ENCODE results near the gene ALK. TPM values are rescaled to one million over a fixed set of nuclear protein-coding genes. Genes with fewer than 3 reads are reported as not detected.

The ALK gene
- total RNA-seq, 6 donors from 2014 or later, result 0.17 to 2.1 (median 0.35) TPM

DNA sequence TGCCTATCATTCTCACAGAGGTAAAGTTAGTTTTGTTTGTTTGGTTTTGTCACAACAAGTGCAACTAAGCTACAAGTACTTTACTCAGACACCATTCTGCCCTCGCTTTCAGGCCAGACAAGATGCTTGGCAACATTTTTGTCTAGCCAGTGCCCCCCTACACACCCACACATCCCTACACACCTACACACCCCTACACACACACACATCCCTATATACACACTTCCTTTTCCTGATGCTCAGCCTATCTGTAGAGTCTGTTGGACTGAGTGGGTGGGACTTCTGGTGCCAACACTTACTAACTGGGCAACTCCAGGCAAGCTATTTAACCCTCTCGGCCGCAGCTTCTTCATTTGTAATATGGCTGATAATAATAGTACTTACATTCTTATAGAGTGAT is 161.4 kb downstream of the ALK start:
- no peak overlapping the region for H3K27ac ChIP-seq
- H3K4me3 ChIP-seq, result no peak overlapping the region
- ATAC-seq (ENCODE audit: low FRiP score in 2 of 2), result no peak
- TF ChIP-seq CTCF (IDR thresholded peaks at IDR 0.05), result no peak
- no peak for TF ChIP-seq POLR2A (IDR thresholded peaks at IDR 0.05)
- TF ChIP-seq EP300 (IDR thresholded peaks at IDR 0.05), result no peak
- no peak for TF ChIP-seq POLR2AphosphoS5 (IDR thresholded peaks at IDR 0.05)
- no peaks in the 10 kb centered on the region for H3K36me3 ChIP-seq
- no peaks in the 10 kb centered on the region for H3K4me1 ChIP-seq
- no peaks in the 10 kb centered on the region for H3K27me3 ChIP-seq
- no peaks in the 10 kb centered on the region for H3K9me3 ChIP-seq
- no peak for DNase-seq
- WGBS, 2 donors, result 82% methylated on average over 3 of the region's 3 CpGs

GRCh38 chr2:29759360-29759759 is 162.0 kb downstream of the ALK start:
- H3K4me3 ChIP-seq, result no peak overlapping the region
- WGBS, 2 donors, result 77 to 84% methylated on average over 4 of the region's 4 CpGs
- H3K36me3 ChIP-seq, result no peaks in the 10 kb centered on the region
- TF ChIP-seq POLR2A (IDR thresholded peaks at IDR 0.05), result no peak
- TF ChIP-seq POLR2AphosphoS5 (IDR thresholded peaks at IDR 0.05), result no peak
- no peak for TF ChIP-seq CTCF (IDR thresholded peaks at IDR 0.05)
- TF ChIP-seq EP300 (IDR thresholded peaks at IDR 0.05), result no peak
- no peak for DNase-seq
- H3K9me3 ChIP-seq, result no peaks in the 10 kb centered on the region
- no peaks in the 10 kb centered on the region for H3K4me1 ChIP-seq
- H3K27me3 ChIP-seq, result no peaks in the 10 kb centered on the region
- no peak for ATAC-seq (ENCODE audit: low FRiP score in 2 of 2)
- H3K27ac ChIP-seq, result no peak overlapping the region

GRCh38 chr2:29755829-29756228 is 165.6 kb downstream of the ALK start:
- Histone ChIP-seq H3K4me1 (no peaks in the 10 kb centered on the region), H3K27me3 (no peaks in the 10 kb centered on the region), H3K4me3 (no peak overlapping the region), H3K27ac (no peak overlapping the region), H3K36me3 (no peaks in the 10 kb centered on the region), H3K9me3 (no peaks in the 10 kb centered on the region)
- 83 to 87% methylated on average over 5 of the region's 5 CpGs for WGBS, 2 donors
- no peak for TF ChIP-seq POLR2A (IDR thresholded peaks at IDR 0.05)
- TF ChIP-seq CTCF (IDR thresholded peaks at IDR 0.05), result no peak
- no peak for TF ChIP-seq EP300 (IDR thresholded peaks at IDR 0.05)
- no peak for TF ChIP-seq POLR2AphosphoS5 (IDR thresholded peaks at IDR 0.05)
- ATAC-seq (ENCODE audit: low FRiP score in 2 of 2) (no peak), DNase-seq (no peak)

GRCh38 chr2:29755233-29755632 is 166.2 kb downstream of the ALK start:
- DNase-seq (no peak), ATAC-seq (ENCODE audit: low FRiP score in 2 of 2) (no peak)
- Histone ChIP-seq H3K9me3 (no peaks in the 10 kb centered on the region), H3K27ac (no peak overlapping the region), H3K4me1 (no peaks in the 10 kb centered on the region), H3K36me3 (no peaks in the 10 kb centered on the region), H3K27me3 (no peaks in the 10 kb centered on the region), H3K4me3 (no peak overlapping the region)
- 84 to 85% methylated on average over 6 to 7 of the region's 7 CpGs for WGBS, 2 donors
- TF ChIP-seq EP300 (IDR thresholded peaks at IDR 0.05) (no peak), POLR2A (IDR thresholded peaks at IDR 0.05) (no peak), POLR2AphosphoS5 (IDR thresholded peaks at IDR 0.05) (no peak), CTCF (IDR thresholded peaks at IDR 0.05) (no peak)

- no peaks in the 10 kb centered on the region for H3K27me3 ChIP-seq
- no peak overlapping the region for H3K4me3 ChIP-seq
- 64 to 67% methylated on average over 7 to 8 of the region's 8 CpGs for WGBS, 2 donors
- TF ChIP-seq EP300 (IDR thresholded peaks at IDR 0.05) (no peak), POLR2AphosphoS5 (IDR thresholded peaks at IDR 0.05) (no peak), CTCF (IDR thresholded peaks at IDR 0.05) (no peak), POLR2A (IDR thresholded peaks at IDR 0.05) (no peak)
- H3K4me1 ChIP-seq, result peaks cover 0 to 5% (median 0%) of the 10 kb centered on the region in 4 donors
- no peaks in the 10 kb centered on the region for H3K36me3 ChIP-seq
- ATAC-seq (ENCODE audit: low FRiP score in 2 of 2) (no peak), DNase-seq (no peak)
- no peaks in the 10 kb centered on the region for H3K9me3 ChIP-seq
- no peak overlapping the region for H3K27ac ChIP-seq
These were observed 167.5 kb downstream of the ALK start for GRCh38 chr2:29753671-29754444.
